Fibroblast of lung (primary cell): ENCODE data around the gene TNRC6C. TPM values are rescaled to one million over a fixed set of nuclear protein-coding genes. Genes with fewer than 3 reads are reported as not detected.
A peak's percentile ranks its signal among the peaks of the same experiment; 100 is the strongest.

Source experiments
- DNase-seq, 2 donors: peaks; one replicate each; pipeline versions ENCODE4 v3.0.0 to v3.0.0-alpha.2; 2010; ENCODE audit warnings: low read depth in 2 of 2
- H2AFZ ChIP-seq: 2 replicates; pipeline ENCODE4 v1.5.1; 2012; ENCODE audit warnings: low read length, control low read depth, inconsistent platforms
- H3K27ac ChIP-seq: 2 replicates; pipeline ENCODE4 v1.5.1; 2011; ENCODE audit warnings: low read length, control low read depth; ENCODE audit not compliant: insufficient read depth
- H3K27me3 ChIP-seq: 2 replicates; pipeline ENCODE4 v1.5.1; 2011; ENCODE audit warnings: mild to moderate bottlenecking, low read length; ENCODE audit not compliant: control insufficient read depth, insufficient read depth
- H3K36me3 ChIP-seq: 2 replicates; pipeline ENCODE4 v1.5.1; 2011; ENCODE audit warnings: low read length; ENCODE audit not compliant: control insufficient read depth, insufficient read depth
- H3K4me1 ChIP-seq: 2 replicates; pipeline ENCODE4 v1.5.1; 2011; ENCODE audit warnings: low read length; ENCODE audit not compliant: control insufficient read depth, insufficient read depth; ENCODE audit errors: extremely low read depth
- H3K4me2 ChIP-seq: 2 replicates; pipeline ENCODE4 v1.5.1; 2011; ENCODE audit warnings: low read length, control low read depth; ENCODE audit not compliant: insufficient read depth; ENCODE audit errors: extremely low read depth
- H3K4me3 ChIP-seq, 4 experiments: fragments of 200-600 bp in 1 of 4; sonication (generic) in 1 of 4; replicated peaks in 1 of 4; 2 replicates each; pipeline ENCODE4 v1.5.1; 2011 to 2016; ENCODE audit warnings: low read length in 4 of 4, low read depth in 3 of 4, mild to moderate bottlenecking in 3 of 4, control low read depth in 2 of 4, inconsistent platforms in 1 of 4, mixed read lengths in 1 of 4; ENCODE audit not compliant: insufficient read depth in 1 of 4; ENCODE audit errors: control extremely low read depth in 1 of 4
- H3K79me2 ChIP-seq: 2 replicates; pipeline ENCODE4 v1.5.1; 2012; ENCODE audit warnings: mild to moderate bottlenecking, low read length, inconsistent platforms; ENCODE audit not compliant: control insufficient read depth, insufficient read depth
- H3K9ac ChIP-seq: 2 replicates; pipeline ENCODE4 v1.5.1; 2011; ENCODE audit warnings: mild to moderate bottlenecking, low read length, control low read depth; ENCODE audit not compliant: insufficient read depth
- H3K9me3 ChIP-seq: 2 replicates; pipeline ENCODE4 v1.5.1; 2012; ENCODE audit warnings: low read depth, low read length; ENCODE audit not compliant: control insufficient read depth, insufficient read depth
- H4K20me1 ChIP-seq: 2 replicates; pipeline ENCODE4 v1.5.1; 2011; ENCODE audit warnings: low read length; ENCODE audit not compliant: control insufficient read depth, insufficient read depth; ENCODE audit errors: extremely low read depth
- EZH2 ChIP-seq: IDR thresholded peaks from 2 replicates; pipeline ENCODE4 v1.5.1; 2012; ENCODE audit warnings: low read length, control low read depth, mild to moderate bottlenecking; ENCODE audit errors: missing control alignments
- polyA plus RNA-seq, 2 donors: library from polyadenylated mRNA; depleted of rRNA in 1 of 2; stranded (reverse) in 1 of 2; unstranded in 1 of 2; fragments of >200 nt; gene quantifications; 2 replicates each; pipeline ENCODE4 v1.2.1, GENCODE V29; 2011 to 2012; ENCODE audit warnings: missing spikeins in 1 of 2
- total RNA-seq: library from RNA; depleted of rRNA; stranded (reverse); fragments of >200 nt; gene quantifications from 2 replicates; pipeline ENCODE4 v1.2.1, GENCODE V29; 2014
- TF ChIP-seq, protein P1 (sequence below), 2 donors: IDR thresholded peaks in 1 of 2; conservative IDR thresholded peaks in 1 of 2; 1 replicate in 1 of 2; 2 replicates in 1 of 2; pipeline ENCODE4 v1.5.1; 2011 to 2012; ENCODE audit warnings: low read length in 2 of 2, control low read depth in 1 of 2, inconsistent platforms in 1 of 2, low read depth in 1 of 2, mild to moderate bottlenecking in 1 of 2

The TNRC6C gene
- total and polyA plus RNA-seq, 2 donors (not counting 1 experiment from before 2014, with no cell fraction given): 2.1 to 4.6 TPM

- Histone ChIP-seq H3K27ac (no peak overlapping the region), H2AFZ (peak overlapping the region; percentile 78), H3K4me1 (no peaks in the 10 kb centered on the region), H3K9ac (peak overlapping the region; percentile 46), H3K9me3 (no peaks in the 10 kb centered on the region), H3K36me3 (no peaks in the 10 kb centered on the region), H4K20me1 (no peaks in the 10 kb centered on the region), H3K4me3 (peak overlapping the region; percentile 56 to 78 (median 66)), H3K4me2 (peak overlapping the region; percentile 85), H3K27me3 (peaks cover 17% of the 10 kb centered on the region), H3K79me2 (peaks cover 21% of the 10 kb centered on the region)
- peak; percentile 27 to 36 for DNase-seq
- TF ChIP-seq EZH2: no peak
- TF ChIP-seq, protein P1, sequence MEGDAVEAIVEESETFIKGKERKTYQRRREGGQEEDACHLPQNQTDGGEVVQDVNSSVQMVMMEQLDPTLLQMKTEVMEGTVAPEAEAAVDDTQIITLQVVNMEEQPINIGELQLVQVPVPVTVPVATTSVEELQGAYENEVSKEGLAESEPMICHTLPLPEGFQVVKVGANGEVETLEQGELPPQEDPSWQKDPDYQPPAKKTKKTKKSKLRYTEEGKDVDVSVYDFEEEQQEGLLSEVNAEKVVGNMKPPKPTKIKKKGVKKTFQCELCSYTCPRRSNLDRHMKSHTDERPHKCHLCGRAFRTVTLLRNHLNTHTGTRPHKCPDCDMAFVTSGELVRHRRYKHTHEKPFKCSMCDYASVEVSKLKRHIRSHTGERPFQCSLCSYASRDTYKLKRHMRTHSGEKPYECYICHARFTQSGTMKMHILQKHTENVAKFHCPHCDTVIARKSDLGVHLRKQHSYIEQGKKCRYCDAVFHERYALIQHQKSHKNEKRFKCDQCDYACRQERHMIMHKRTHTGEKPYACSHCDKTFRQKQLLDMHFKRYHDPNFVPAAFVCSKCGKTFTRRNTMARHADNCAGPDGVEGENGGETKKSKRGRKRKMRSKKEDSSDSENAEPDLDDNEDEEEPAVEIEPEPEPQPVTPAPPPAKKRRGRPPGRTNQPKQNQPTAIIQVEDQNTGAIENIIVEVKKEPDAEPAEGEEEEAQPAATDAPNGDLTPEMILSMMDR (conservative IDR thresholded peaks at IDR 0.05 in 1 of 2, IDR thresholded peaks at IDR 0.05 in 1 of 2; ENCODE audit: low read depth in 1 of 2, low read length in 2 of 2): no peak
Observed at GRCh38 chr17:77957235-77957856, 1.2 kb upstream of the TNRC6C start.

- no peak for DNase-seq
- Histone ChIP-seq H4K20me1 (peaks cover 2% of the 10 kb centered on the region), H3K9ac (peak overlapping the region; percentile 60), H3K4me2 (no peak overlapping the region), H2AFZ (no peak overlapping the region), H3K36me3 (no peaks in the 10 kb centered on the region), H3K27me3 (peaks cover 15% of the 10 kb centered on the region), H3K79me2 (peaks cover 22% of the 10 kb centered on the region), H3K4me1 (no peaks in the 10 kb centered on the region), H3K4me3 (peak overlapping the region in 2 of 4 experiments; percentile 36 to 73), H3K9me3 (no peaks in the 10 kb centered on the region), H3K27ac (no peak overlapping the region)
- no peak for TF ChIP-seq EZH2
- TF ChIP-seq, protein P1 (conservative IDR thresholded peaks at IDR 0.05 in 1 of 2, IDR thresholded peaks at IDR 0.05 in 1 of 2; ENCODE audit: low read depth in 1 of 2, low read length in 2 of 2): no peak
Observed at GRCh38 chr17:77958716-77959125, 218 bp downstream of the TNRC6C start.

DNA sequence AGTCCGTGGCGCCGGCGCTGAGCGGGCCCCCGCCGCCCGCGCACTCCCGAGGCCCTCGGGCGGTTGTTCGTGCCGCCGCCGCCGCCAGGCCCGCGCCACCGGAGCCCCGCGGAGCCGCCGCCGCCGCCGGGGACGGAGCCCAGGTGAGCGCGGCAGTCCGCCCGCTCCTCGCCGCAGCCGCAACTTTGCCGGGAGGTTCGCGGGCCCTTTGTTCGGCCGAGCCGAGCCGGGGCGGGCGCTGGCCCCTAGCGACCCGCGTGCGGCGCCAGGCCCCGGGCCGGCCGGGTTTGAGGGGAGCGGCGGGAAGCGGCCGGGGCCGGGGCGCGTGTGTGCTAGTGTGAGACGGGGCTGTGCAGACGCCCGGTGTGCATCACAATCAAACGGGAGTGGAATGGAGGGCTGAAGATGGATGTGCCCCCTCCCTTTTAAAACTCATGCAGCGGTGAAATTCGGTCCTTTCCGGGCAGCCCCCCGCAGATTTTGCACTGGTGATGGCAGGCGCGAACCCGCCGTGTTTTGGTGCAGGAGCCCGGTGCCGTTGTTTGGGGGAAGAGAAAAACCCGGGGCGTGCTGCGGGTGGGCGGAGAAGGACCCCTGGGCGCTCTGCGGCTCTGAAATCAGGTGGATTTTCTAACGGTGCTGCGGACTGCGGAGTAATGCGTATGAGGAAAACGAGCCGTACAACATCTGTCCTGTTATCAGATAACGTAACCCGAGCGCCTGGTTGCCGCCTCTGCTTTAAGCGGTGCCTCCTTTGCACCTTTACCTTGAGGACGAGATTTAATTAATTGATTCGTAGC is 823 bp downstream of the TNRC6C start:
- peak overlapping the region; percentile 51 for H3K9ac ChIP-seq
- peaks cover 2% of the 10 kb centered on the region for H4K20me1 ChIP-seq
- H3K36me3 ChIP-seq: no peaks in the 10 kb centered on the region
- H3K4me1 ChIP-seq: no peaks in the 10 kb centered on the region
- no peaks in the 10 kb centered on the region for H3K9me3 ChIP-seq
- no peak overlapping the region for H2AFZ ChIP-seq
- H3K79me2 ChIP-seq: peaks cover 24% of the 10 kb centered on the region
- H3K4me3 ChIP-seq: peak overlapping the region; percentile 68 to 73 (median 70)
- DNase-seq: peak; percentile 12 to 14
- TF ChIP-seq, protein P1 (conservative IDR thresholded peaks at IDR 0.05 in 1 of 2, IDR thresholded peaks at IDR 0.05 in 1 of 2; ENCODE audit: low read depth in 1 of 2, low read length in 2 of 2): no peak
- TF ChIP-seq EZH2: no peak
- H3K4me2 ChIP-seq: peak overlapping the region; percentile 81
- peaks cover 13% of the 10 kb centered on the region for H3K27me3 ChIP-seq
- no peak overlapping the region for H3K27ac ChIP-seq
